Dermis microvascular lymphatic vessel endothelial cell (primary cell): ENCODE results near the gene TBXAS1. TPM values are rescaled to one million over a fixed set of nuclear protein-coding genes. Genes with fewer than 3 reads are reported as not detected.

Experiments used
- DNase-seq, 2 donors: peaks; one replicate each; pipeline versions ENCODE4 v3.0.0 to v3.0.0-alpha.2; 2010; ENCODE audit warnings: low read depth in 2 of 2
- total RNA-seq: library from RNA; depleted of rRNA; stranded (reverse); fragments of >200 nt; gene quantifications from 2 replicates; pipeline ENCODE4 v1.2.1, GENCODE V29; 2014

Gene TBXAS1
- total RNA-seq, 1 donor from 2014 or later, result 0.64 TPM

DNA sequence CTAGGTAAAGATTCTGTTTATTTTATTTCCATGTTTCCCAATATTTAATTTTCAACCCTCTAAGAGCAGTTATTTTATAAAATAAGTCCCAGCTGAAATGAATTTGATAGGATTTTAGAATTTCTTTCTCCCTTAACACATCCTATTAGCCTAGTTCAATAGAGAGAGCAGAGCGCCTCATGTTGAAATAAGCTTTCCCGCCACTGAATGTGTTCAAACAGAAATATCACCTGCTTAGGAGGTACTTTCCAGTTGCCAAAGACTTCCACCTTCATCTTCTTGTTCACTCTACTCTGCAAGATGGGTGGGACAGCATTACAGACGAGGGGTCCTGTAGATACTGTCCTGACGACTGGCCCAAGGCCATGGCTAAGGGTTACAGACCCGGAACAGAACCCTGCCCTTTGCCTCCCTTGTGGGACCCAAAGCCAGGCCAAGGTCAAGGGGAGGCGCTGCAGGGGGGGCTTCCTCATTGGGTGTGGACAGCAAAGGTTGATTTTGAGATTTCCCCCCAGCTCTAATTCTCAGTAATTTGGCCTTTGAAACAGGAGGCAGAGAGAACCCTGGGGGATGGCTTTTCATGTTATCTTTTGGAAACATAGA, 171.7 kb downstream of the TBXAS1 start:
- DNase-seq, result no peak

DNA sequence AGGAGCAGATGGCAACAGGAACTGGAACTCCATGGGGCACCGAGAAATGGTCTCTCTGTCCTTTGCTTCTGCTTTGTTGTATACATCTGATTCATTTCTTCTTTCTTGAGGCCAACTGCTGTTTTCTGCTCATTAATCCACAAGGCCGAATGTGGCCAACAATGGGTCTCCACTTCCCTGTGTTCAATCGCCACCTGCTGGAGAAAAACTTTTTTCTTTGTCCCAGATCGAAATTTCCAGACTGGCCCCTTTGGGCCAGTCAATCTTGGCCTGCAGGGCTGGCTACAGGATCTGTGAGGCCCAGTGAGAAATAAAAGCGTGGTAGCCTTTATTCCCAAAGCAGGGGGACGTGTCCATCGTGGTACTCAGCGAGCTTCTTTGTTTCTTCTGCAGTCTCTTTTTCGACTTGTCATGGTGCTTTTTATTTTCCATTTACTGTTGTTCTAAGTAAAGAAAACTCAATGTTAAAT, 174.9 kb downstream of the TBXAS1 start:
- DNase-seq, result peak; percentile 30 to 68

DNA sequence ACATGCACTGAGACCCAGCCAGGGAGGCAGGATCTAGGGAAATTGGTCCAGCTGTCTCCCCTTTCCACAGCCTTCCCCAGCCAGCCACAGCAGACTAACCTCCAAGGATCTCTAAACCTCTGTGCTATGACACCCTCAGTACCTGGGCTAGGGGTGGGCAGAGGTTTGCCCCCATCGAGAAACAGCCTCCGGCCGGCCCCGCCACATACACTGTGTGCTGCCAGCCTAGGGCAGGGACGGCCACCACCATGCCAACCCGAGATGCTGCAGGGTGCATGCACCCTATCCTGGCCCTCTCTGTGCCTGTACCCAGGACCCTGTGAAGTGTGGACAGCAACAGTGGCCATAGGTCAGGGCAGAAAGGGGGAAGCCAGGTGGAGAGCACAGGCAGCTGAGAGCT, 175.6 kb downstream of the TBXAS1 start:
- DNase-seq, result no peak

DNA sequence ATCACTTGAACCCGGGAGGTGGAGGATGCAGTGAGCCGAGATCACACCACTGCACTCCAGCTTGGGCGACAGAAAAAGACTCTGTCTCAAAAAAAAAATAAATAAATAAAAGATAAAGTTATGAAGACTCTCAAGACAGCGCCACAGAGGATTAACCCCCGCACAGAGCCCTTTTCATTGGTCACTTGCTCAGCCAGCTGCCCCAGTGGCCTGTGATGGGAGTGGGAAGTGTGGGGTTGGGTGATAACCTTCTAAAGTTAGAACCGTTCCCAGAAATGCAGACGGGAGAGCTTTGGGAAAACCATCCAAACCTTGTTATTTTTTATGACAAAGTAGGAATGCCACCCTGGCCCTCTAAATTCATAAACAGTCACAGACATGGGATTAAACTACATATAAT, 176.3 kb downstream of the TBXAS1 start:
- DNase-seq, result no peak

DNA sequence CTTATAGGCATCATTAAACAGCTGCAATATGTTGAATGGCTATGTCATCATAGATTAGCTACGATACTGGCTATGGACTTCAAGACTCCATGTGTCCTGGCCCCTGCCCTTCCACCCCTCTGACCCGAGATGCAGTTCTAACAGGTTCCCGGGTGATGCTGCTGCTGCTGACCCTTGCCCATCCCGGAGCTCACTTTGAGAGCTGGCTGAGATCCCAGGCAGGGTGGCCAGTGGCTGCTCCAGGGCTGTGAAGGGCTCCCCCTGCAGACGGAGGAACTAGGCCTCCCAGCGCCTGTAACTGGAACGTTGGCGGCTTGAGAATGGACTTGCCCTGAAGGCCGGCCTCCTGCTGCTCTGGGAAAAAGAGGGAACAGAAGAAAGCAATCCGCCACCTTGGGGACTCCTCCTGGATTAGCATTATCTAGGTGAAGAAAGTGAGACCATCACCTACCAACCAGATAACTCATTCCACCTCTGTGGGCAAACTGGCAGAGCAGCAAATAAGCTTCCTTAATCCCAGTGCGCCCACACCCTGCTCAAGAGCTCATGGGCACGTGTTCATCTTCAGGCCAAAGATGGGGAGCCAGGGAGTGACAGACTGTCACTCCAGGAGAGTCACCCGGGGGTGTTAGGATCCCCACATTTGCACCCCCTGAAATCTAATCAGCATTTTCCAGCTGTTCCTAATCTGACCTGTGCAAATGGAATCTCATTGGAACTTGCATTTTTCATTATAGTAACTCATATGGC, 176.9 kb downstream of the TBXAS1 start:
- DNase-seq, result peak in 1 of 2 donors; percentile 30

DNA sequence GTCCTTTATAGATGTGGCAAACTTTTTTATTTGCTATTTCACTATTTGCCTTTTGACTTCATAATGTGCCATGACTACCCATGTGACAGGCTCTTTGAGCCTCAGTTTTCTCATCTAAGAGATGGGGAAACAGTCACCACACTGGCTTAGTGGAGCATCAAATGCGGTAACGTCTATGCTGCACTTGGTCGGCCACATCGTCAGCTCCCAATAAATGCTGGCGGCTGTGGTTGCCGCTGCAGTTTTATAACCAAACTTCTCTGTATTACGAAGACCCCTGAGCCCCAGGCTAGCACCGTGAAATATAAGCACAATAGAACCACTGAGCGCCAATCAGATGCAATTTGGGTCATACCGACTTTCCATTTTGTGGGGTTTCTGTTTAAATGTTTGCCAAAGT, 177.5 kb downstream of the TBXAS1 start:
- DNase-seq, result no peak

DNA sequence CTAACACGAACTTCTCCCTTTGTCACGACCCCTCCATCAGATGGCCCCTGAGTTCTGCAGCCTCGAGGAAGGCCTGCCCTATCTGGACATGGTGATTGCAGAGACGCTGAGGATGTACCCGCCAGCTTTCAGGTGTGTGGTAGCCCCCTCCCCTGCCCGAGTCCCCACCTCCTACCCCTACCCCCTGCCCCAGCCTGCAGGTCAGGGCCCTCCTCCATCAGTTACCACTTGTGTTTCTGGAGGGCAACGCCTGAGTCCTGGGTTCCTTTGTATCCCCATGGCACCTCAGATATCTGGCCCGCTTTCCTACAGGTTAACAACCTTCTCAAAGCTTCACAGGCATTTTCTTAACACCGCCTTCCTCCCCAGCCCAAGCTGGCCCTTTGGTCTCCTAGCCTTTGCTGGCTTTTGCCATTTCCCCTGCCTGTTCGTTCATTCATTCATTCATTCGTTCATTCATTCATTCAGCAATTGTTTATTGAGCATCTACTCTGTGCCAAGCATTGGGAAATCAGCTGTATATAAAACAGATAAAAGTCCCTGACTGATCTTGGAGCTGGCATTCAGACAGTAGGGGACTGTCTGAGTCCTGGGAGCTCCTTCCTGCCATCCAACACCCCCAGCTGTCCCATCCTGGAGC, 178.1 kb downstream of the TBXAS1 start:
- DNase-seq, result no peak

DNA sequence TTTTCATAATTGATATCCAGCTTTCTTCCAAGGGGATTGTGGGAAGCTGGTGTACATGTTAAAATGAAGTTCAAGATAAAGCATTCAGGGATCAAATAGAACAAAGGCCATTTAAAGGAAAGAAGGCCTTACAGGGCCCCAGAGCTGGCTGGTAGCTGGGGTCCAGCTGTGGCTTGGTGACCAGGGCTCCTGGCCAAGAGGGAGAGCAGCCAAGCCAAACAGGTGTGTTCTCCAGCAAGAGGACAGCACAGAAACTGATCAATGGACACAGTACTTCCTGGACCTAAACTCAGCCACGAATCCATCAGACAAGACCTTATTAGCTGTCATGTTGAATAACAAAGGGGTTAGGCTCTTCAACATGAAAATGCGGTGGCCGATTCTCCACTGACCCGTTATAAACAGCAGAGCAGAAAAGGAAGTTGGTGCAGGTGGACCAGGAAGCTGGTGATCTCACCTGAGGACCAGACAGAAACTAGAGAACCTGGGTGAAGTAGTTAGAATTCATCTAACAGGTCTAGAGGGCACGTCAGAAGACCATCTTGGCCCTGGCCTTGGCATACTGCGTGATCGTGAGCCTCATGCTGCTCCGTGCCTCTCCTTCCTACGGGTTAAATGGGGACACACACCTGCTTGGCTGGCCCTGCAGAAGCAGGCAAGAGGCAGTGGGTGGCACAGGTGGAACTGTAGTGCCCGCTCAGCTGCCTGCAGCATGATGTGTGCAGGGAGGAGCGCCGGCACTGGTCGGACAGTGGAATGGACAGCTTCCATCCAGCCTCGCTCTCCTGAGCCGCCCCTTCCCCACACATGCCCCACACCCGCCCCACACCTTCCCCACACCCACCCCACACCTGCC, 179.9 kb downstream of the TBXAS1 start:
- DNase-seq, result no peak

DNA sequence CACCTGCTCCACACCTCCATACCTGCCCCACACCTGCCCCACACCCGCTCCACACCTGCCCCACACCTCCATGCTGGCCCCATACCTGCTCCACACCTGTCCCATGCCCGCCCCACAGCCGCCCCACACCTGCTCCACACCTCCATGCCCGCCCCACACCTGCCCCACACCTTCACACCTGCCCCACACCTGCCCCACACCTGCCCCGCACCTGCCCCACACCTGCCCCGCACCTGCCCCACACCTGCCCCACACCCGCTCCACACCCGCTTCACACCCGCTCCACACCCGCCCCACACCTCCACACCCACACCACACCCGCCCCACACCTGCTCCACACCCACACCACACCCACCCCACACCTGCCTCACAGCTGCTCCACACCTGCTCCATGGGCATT, 180.7 kb downstream of the TBXAS1 start:
- DNase-seq, result no peak

DNA sequence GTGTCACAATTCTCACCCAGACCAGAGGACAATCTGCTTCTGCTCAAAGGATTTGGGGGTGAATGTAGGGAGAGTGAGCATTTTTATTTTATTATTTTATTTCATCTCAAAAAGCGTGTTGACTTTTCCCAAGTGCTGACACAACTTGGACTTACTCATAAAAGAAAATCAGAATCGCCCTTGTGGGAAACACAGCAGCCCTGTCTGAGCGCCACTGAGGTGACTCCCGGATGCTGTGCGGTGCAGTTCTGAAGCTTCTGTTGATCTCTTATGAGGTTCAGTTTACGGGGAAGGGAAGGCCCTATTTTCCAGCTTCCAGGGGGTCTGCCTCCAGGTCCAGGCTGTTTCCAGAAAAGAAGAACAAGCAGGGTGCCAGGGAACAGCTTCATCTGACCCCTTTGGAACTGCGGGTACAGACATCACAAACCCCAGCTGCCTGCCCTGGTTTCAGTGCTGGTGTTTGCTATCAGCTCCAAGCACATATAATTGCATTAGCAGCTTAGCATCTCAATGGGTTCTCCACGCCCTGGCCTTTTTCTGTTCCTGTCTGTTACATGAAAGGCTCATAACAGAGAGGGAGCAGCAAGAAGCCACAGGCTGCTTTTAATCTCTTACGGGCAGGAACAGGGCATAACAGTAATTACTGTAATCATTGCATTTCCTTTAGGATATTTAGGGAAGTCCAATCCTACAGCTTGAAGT, 181.3 kb downstream of the TBXAS1 start:
- DNase-seq, result no peak

DNA sequence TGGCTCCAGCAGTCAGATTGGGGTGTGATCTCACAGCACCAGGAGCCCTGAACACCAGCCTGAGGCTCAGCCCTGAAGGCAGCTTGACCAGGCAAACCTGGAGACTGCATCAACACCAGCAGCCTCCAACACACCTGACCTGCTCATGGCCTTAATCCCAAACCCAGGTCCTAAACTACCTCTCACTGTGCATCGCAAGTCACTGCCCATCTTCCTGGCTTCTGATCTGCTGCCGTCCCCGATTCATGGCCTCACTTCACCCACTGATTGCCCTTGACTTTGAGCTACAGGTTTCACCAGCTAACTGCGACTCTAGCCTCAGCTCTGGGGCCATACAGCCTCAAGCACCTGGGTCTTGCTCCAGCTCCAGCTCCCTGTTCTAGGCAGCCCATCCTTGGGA, 184.6 kb downstream of the TBXAS1 start:
- no peak for DNase-seq

DNA sequence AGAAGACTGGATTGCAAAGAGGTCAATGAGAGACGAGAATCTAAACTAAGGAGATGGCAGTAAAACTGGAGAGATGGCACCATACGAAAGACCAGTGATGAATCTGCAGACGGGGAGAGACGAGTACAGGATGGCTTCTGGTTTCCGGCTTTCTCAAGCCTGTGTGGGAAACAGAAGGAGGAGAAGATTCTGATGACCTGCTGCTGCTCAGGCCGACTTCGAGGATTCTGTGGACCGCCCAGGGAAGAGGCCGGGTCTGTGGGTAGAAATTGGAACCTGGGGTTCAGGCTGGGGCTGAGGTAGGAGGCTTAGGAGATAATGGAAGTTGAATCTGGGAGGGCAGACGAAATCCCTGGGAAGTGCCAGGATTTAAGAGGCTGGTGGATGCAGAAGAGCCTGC, 185.1 kb downstream of the TBXAS1 start:
- no peak for DNase-seq

DNA sequence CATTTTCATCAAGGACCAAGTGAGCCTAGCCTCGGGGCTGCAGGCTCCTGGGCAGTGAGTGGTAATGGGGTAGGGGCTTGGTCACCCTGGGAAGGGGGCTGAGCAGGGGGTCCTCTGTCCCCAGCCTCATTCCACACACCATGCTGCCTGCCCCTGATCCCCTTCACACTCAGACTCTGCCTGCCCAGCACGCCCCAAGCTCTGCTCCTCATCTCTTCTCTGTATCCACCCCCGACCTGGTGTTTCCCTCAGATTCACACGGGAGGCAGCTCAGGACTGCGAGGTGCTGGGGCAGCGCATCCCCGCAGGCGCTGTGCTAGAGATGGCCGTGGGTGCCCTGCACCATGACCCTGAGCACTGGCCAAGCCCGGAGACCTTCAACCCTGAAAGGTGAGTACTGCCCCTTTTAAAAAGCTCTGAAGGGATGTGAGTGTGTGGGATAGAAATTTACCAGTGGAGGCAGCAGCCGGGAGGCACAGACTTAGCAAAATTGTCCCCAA, 186.5 kb downstream of the TBXAS1 start:
- DNase-seq, result no peak

DNA sequence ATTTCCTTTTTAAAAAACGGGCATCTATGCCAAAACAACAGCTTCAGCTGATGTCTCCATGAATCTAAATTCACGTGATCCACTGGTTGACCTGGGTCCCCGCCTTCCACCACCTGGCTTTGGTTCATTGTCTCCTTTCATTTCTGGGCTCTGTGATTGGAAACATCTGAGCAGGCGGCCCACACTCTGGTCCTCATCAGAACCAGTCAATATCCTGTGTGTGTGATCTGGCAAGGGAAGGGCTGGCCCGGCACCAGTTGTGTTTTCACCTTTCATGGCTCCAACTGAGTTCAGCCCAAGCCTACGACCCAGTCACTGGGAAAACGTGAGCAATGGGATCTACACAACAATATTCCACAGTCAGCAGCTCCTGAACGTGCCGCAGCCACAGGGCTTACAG, 187.5 kb downstream of the TBXAS1 start:
- DNase-seq, result peak; percentile 33 to 70

DNA sequence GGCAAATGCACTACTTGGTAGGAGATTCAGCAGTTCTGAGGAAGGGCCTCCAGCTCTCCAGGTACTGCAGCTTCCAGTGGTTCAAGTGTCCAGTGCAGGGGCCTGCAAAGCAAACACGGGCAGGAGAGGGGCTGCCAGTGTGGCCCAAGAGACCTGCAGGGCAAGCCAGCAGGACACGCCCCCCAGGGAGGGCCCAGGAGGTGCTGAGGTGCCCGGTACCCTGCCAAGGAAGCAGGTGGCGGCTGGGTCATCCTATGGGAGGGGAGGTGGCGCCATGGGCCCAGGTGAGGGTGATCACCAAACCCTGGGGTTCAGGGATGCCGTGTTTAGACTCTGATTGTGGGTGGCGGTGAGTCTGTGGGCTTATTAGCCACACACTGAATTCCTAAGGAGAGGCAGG, 188.0 kb downstream of the TBXAS1 start:
- no peak for DNase-seq

DNA sequence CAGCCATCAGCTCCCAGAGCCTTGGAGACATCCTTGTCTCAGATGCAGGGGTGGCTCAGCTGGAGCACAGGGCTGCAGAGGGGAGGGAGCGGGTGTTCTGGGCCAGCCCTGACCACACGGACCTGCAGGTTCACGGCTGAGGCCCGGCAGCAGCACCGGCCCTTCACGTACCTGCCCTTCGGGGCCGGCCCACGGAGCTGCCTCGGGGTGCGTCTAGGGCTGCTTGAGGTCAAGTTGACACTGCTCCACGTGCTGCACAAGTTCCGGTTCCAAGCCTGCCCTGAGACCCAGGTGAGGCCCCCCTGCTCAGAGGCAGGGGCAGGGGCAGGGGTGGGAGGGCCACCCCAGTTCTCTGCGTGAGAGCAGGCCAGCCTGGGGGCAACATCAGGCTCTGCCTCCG, 188.5 kb downstream of the TBXAS1 start:
- DNase-seq, result no peak

DNA sequence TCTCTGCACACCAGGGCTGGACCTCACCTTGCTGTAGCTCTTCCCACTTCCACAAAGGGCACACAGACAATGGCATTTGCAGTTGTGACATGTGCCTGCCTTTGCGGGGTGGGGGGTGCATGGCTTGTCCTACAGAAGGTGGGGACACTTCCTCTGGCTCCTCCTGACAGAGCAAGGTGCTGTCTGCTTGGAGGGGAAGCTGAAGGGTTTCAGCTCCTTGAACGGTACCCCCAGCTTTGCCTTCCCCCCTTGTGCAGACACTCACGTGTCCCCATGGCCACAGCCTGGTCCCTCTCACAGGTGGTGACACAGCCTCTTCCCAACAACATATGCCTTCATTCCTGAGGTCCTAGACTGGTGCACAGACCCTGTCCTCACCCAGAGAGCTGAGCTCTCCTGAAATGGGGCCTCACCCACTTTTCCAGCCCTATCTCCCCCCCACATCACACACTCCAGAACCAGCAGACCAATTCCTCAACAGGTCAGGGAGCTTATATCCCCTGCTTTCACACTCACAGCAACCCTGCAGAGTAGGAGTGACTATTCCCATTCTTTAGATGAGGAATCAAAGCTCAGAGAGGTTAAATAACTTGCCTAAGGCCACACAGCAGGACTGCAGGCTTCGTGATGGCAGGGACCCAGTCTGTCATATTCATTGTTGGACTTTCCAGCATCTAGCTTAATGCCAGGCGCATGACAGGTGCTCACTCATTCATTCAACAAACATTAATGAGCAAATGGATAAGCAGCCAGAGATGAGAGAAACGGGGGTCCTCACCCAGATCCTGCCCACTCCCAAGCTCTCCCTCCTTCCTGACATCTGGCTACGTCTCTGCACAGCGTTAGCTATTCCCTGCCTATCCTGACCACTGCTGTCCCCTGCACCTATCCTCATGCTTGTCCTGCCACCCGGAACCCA, 189.3 kb downstream of the TBXAS1 start:
- no peak for DNase-seq

DNA sequence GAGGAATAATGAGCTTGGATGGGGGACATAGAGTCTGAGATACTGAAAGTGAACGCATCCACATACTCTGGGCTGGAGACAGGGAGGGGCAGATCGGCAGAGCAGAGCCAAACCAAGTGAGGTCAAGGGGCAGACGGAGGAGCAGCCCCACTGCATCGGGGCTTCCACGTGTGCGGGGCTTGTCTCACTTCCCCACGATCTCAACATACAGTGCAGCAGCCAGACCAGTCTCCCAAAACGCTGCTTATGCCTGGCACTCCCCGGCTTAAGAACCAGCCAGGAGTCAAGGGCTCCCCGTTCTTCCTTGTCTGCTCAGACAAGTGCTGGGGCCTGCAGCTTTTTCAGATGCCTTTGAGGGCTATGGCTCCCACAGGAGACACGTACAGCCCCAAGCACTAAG, 190.1 kb downstream of the TBXAS1 start:
- DNase-seq, result no peak

DNA sequence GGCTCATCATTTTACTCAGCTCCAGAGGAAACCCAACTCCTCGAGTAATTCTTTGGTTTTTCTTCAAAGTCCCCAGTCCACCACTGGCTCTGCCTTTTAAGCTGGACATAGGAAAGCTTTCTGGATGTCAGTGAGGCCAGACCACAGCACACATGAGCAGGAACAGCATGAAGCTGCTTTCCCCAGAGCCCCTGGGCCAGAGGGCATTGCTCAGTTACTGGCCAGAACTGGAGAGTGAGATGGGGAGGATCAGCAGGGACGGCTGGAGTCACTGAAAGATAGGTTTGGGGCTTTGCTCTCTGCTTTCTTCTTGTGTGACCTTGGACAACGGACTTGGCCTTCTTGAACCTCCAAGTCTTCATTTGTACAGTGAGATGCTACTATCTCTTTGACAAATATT, 190.5 kb downstream of the TBXAS1 start:
- no peak for DNase-seq

DNA sequence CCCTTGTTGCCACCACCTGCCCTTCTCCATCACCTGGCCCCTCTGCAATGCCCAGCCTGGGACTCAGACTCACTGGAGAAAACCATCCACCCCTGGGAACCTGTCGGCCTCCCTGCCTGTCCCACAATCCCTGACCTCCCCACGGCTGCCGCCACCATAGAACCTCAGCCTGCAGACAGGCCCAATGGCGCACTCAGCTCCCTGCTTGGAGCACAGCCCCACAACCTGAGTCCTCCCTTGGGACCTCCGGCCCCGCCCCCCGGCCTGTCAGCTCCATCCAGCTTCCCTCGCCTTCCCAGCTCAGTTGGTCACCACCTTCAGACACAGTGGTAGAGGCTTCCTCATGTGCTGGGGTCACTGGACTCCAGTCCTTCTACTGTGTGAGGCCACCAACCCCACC, 192.5 kb downstream of the TBXAS1 start:
- no peak for DNase-seq
